PFSK-1 (cell line): ENCODE data around the gene SASH3.

Source experiments
- POLR2AphosphoS5 ChIP-seq: IDR thresholded peaks from 2 replicates; pipeline ENCODE4 v1.6.1; 2012; ENCODE audit warnings: low read depth, mild to moderate bottlenecking, control low read depth, low read length, moderate library complexity
- TAF1 ChIP-seq: IDR thresholded peaks from 2 replicates; pipeline ENCODE4 v1.6.1; 2012; ENCODE audit warnings: low read length, control low read depth, borderline replicate concordance; ENCODE audit not compliant: insufficient read depth

- TF ChIP-seq POLR2AphosphoS5 (no peak), TAF1 (no peak)
These were observed 8.8 kb downstream of the SASH3 start for GRCh38 chrX:129788527-129788926.
